DMS53 (cell line): ENCODE results near the gene PTPRM.

Source experiments
- DNase-seq: peaks from one replicate; lab custom pipeline; 2025; lab: John Stamatoyannopoulos, UW

Gene PTPRM

GRCh38 chr18:7600036-7600435, 32.9 kb downstream of the PTPRM start:
- DNase-seq, result no peak

GRCh38 chr18:7600528-7601245, 33.6 kb downstream of the PTPRM start:
- DNase-seq, result no peak

GRCh38 chr18:7601246-7601615, 34.1 kb downstream of the PTPRM start:
- DNase-seq, result no peak

- DNase-seq, result no peak
Observed at GRCh38 chr18:7601936-7602335, 34.8 kb downstream of the PTPRM start.

GRCh38 chr18:7603259-7604000, 36.3 kb downstream of the PTPRM start:
- no peak for DNase-seq

GRCh38 chr18:7604361-7604760, 37.2 kb downstream of the PTPRM start:
- no peak for DNase-seq

GRCh38 chr18:7605705-7606104, 38.6 kb downstream of the PTPRM start:
- no peak for DNase-seq

GRCh38 chr18:7607540-7608173, 40.5 kb downstream of the PTPRM start:
- no peak for DNase-seq

- no peak for DNase-seq
Observed at GRCh38 chr18:7608174-7608550, 41.0 kb downstream of the PTPRM start.

- no peak for DNase-seq
Observed at GRCh38 chr18:7608781-7609201, 41.7 kb downstream of the PTPRM start.

- DNase-seq, result no peak
Observed at GRCh38 chr18:7609617-7610016, 42.5 kb downstream of the PTPRM start.

- no peak for DNase-seq
Observed at GRCh38 chr18:7614042-7614441, 46.9 kb downstream of the PTPRM start.

GRCh38 chr18:7615840-7616239, 48.7 kb downstream of the PTPRM start:
- DNase-seq, result no peak

- DNase-seq, result no peak
Observed at GRCh38 chr18:7616661-7617060, 49.5 kb downstream of the PTPRM start.

- DNase-seq, result no peak
Observed at GRCh38 chr18:7617738-7618422, 50.8 kb downstream of the PTPRM start.

GRCh38 chr18:7618891-7619442, 51.9 kb downstream of the PTPRM start:
- DNase-seq, result no peak

GRCh38 chr18:7619676-7620075, 52.6 kb downstream of the PTPRM start:
- DNase-seq, result no peak

- no peak for DNase-seq
Observed at GRCh38 chr18:7622721-7623120, 55.6 kb downstream of the PTPRM start.

- no peak for DNase-seq
Observed at GRCh38 chr18:7623681-7624080, 56.6 kb downstream of the PTPRM start.

GRCh38 chr18:7624697-7625096, 57.6 kb downstream of the PTPRM start:
- no peak for DNase-seq

- DNase-seq, result no peak
Observed at GRCh38 chr18:7626175-7626921, 59.2 kb downstream of the PTPRM start.
